ENCODE data around the gene GDPD5. TPM values are rescaled to one million over a fixed set of nuclear protein-coding genes. Genes with fewer than 3 reads are reported as not detected.

The GDPD5 gene
- total and polyA plus RNA-seq, 4 experiments from 2014 or later: 11.0 to 160 (median 85.7) TPM

GRCh38 chr11:75522286-75523044, 3.3 kb downstream of the GDPD5 start:
- H3K36me3 ChIP-seq (ENCODE audit: insufficient read depth, low read length): no peaks in the 10 kb centered on the region
- intact Hi-C loops (cut with micrococcal nuclease): no loop called here
- H3K27ac ChIP-seq (ENCODE audit: low read depth, low read length): peak overlapping the region; percentile 9
- no peaks in the 10 kb centered on the region for H3K27me3 ChIP-seq (ENCODE audit: insufficient read depth, low read length)
- CTCF ChIA-PET (ENCODE audit: partially characterized antibody): interaction anchor here (0.6 to 3.4 kb wide), 8 partner anchors 10 to 242 kb away, joined by 3 to 24 read pairs (median 4); no protein-coding TSS in a partner anchor
- H3K27me3 Mint-ChIP-seq: no peaks in the 10 kb centered on the region
- no peak for DNase-seq
- H3K4me1 Mint-ChIP-seq: peaks cover 47 to 86% (median 63%) of the 10 kb centered on the region in 4 donors
- H3K27ac Mint-ChIP-seq: peak overlapping the region in 5 of 7 donors; percentile 72 to 96 (median 89)
- H3K4me3 Mint-ChIP-seq: peak overlapping the region in 3 of 8 donors; percentile 94 to 98 (median 97)
- peaks cover 0 to 17% of the 10 kb centered on the region in 2 donors for H3K36me3 Mint-ChIP-seq
- no peaks in the 10 kb centered on the region for H3K9me3 ChIP-seq (ENCODE audit: control insufficient read depth in 1 of 2, low read length in 2 of 2)
- POLR2A ChIA-PET (ENCODE audit: partially characterized antibody): interaction anchor here (1.0 to 2.2 kb wide), 4 partner anchors 14 to 122 kb away, joined by 3 to 9 read pairs (median 6); no protein-coding TSS in a partner anchor
- peaks cover 0 to 2% (median 0%) of the 10 kb centered on the region in 8 donors for H3K9me3 Mint-ChIP-seq
- peaks cover 73% of the 10 kb centered on the region for H3K4me1 ChIP-seq (ENCODE audit: insufficient read depth, low read length)
- no peak overlapping the region for H3K4me3 ChIP-seq (ENCODE audit: low read length in 2 of 2)

GRCh38 chr11:75520688-75521087, 5.1 kb downstream of the GDPD5 start:
- CTCF ChIA-PET (ENCODE audit: partially characterized antibody): interaction anchor here (0.9 to 1.3 kb wide), 5 partner anchors 11 to 75 kb away, joined by 3 to 4 read pairs (median 3); no protein-coding TSS in a partner anchor
- peaks cover 0 to 24% of the 10 kb centered on the region in 2 donors for H3K36me3 Mint-ChIP-seq

GRCh38 chr11:75518771-75519653, 6.7 kb downstream of the GDPD5 start:
- POLR2A ChIA-PET (ENCODE audit: partially characterized antibody): interaction anchor here (0.9 to 1.6 kb wide), 4 partner anchors 9 to 43 kb away, joined by 3 to 5 read pairs (median 4); no protein-coding TSS in a partner anchor
- Mint-ChIP-seq H3K4me1 (peaks cover 56 to 96% (median 73%) of the 10 kb centered on the region in 4 donors), H3K27me3 (no peaks in the 10 kb centered on the region), H3K4me3 (peak overlapping the region in 2 of 8 donors; percentile 27 to 46), H3K9me3 (peaks cover 0 to 2% (median 0%) of the 10 kb centered on the region in 8 donors), H3K36me3 (peaks cover 0 to 22% of the 10 kb centered on the region in 2 donors), H3K27ac (peak overlapping the region; percentile 48 to 92 (median 74))
- H3K36me3 ChIP-seq (ENCODE audit: insufficient read depth, low read length): no peaks in the 10 kb centered on the region
- H3K9me3 ChIP-seq (ENCODE audit: control insufficient read depth in 1 of 2, low read length in 2 of 2): no peaks in the 10 kb centered on the region
- no peaks in the 10 kb centered on the region for H3K27me3 ChIP-seq (ENCODE audit: insufficient read depth, low read length)
- H3K4me1 ChIP-seq (ENCODE audit: insufficient read depth, low read length): peaks cover 89% of the 10 kb centered on the region
- DNase-seq: no peak
- CTCF ChIA-PET (ENCODE audit: partially characterized antibody): interaction anchor here (0.7 to 2.0 kb wide), 6 partner anchors 13 to 134 kb away, joined by 3 to 11 read pairs (median 3); no protein-coding TSS in a partner anchor
- no peak overlapping the region for H3K27ac ChIP-seq (ENCODE audit: low read depth, low read length)
- intact Hi-C loops (cut with micrococcal nuclease): no loop called here
- no peak overlapping the region for H3K4me3 ChIP-seq (ENCODE audit: low read length in 2 of 2)

More at GRCh38 chr11:75520688-75521087, 5.1 kb downstream of the GDPD5 start:
- peaks cover 83% of the 10 kb centered on the region for H3K4me1 ChIP-seq (ENCODE audit: insufficient read depth, low read length)
- Mint-ChIP-seq H3K4me1 (peaks cover 56 to 89% (median 71%) of the 10 kb centered on the region in 4 donors), H3K4me3 (no peak overlapping the region), H3K27me3 (no peaks in the 10 kb centered on the region), H3K27ac (peak overlapping the region in 2 of 7 donors; percentile 25 to 80), H3K9me3 (peaks cover 0 to 2% (median 0%) of the 10 kb centered on the region in 8 donors)
- H3K27ac ChIP-seq (ENCODE audit: low read depth, low read length): no peak overlapping the region
- no peak overlapping the region for H3K4me3 ChIP-seq (ENCODE audit: low read length in 2 of 2)
- intact Hi-C loops (cut with micrococcal nuclease): no loop called here
- DNase-seq: no peak
- no peaks in the 10 kb centered on the region for H3K9me3 ChIP-seq (ENCODE audit: control insufficient read depth in 1 of 2, low read length in 2 of 2)
- no peaks in the 10 kb centered on the region for H3K36me3 ChIP-seq (ENCODE audit: insufficient read depth, low read length)
- no peaks in the 10 kb centered on the region for H3K27me3 ChIP-seq (ENCODE audit: insufficient read depth, low read length)
- POLR2A ChIA-PET (ENCODE audit: partially characterized antibody): interaction anchor here (1.5 to 1.9 kb wide), 2 partner anchors 12 to 45 kb away, joined by 4 to 5 read pairs; no protein-coding TSS in a partner anchor

GRCh38 chr11:75518204-75518549, 7.6 kb downstream of the GDPD5 start:
- Histone ChIP-seq H3K9me3 (ENCODE audit: control insufficient read depth in 1 of 2, low read length in 2 of 2) (no peaks in the 10 kb centered on the region), H3K27me3 (ENCODE audit: insufficient read depth, low read length) (no peaks in the 10 kb centered on the region), H3K36me3 (ENCODE audit: insufficient read depth, low read length) (no peaks in the 10 kb centered on the region), H3K27ac (ENCODE audit: low read depth, low read length) (no peak overlapping the region), H3K4me1 (ENCODE audit: insufficient read depth, low read length) (peaks cover 81% of the 10 kb centered on the region), H3K4me3 (ENCODE audit: low read length in 2 of 2) (no peak overlapping the region)
- no peak overlapping the region for H3K4me3 Mint-ChIP-seq
- peaks cover 0 to 2% (median 0%) of the 10 kb centered on the region in 8 donors for H3K9me3 Mint-ChIP-seq
- peaks cover 49 to 92% (median 66%) of the 10 kb centered on the region in 4 donors for H3K4me1 Mint-ChIP-seq
- peak overlapping the region in 6 of 7 donors; percentile 58 to 88 (median 72) for H3K27ac Mint-ChIP-seq
- ChIA-PET CTCF (ENCODE audit: partially characterized antibody) (interaction anchor here (0.7 to 2.0 kb wide), 6 partner anchors 13 to 134 kb away, joined by 3 to 11 read pairs (median 3); no protein-coding TSS in a partner anchor), POLR2A (ENCODE audit: partially characterized antibody) (interaction anchor here (0.9 to 1.6 kb wide), 3 partner anchors 8 to 16 kb away, joined by 3 to 5 read pairs (median 4); no protein-coding TSS in a partner anchor)
- DNase-seq: no peak
- intact Hi-C loops (cut with micrococcal nuclease): no loop called here
- peaks cover 0 to 22% of the 10 kb centered on the region in 2 donors for H3K36me3 Mint-ChIP-seq
- no peaks in the 10 kb centered on the region for H3K27me3 Mint-ChIP-seq

GRCh38 chr11:75516886-75517285, 8.9 kb downstream of the GDPD5 start:
- H3K4me3 ChIP-seq (ENCODE audit: low read length in 2 of 2): no peak overlapping the region
- H3K27me3 ChIP-seq (ENCODE audit: insufficient read depth, low read length): no peaks in the 10 kb centered on the region
- Mint-ChIP-seq H3K4me3 (peak overlapping the region in 7 of 8 donors; percentile 26 to 86 (median 74)), H3K9me3 (peaks cover 0 to 2% (median 0%) of the 10 kb centered on the region in 8 donors), H3K27me3 (no peaks in the 10 kb centered on the region), H3K4me1 (peaks cover 51 to 92% (median 63%) of the 10 kb centered on the region in 4 donors), H3K27ac (peak overlapping the region; percentile 58 to 88 (median 81)), H3K36me3 (peaks cover 3 to 24% of the 10 kb centered on the region in 2 donors)
- ChIA-PET POLR2A (ENCODE audit: partially characterized antibody) (interaction anchor here (1.1 to 1.6 kb wide), 4 partner anchors 9 to 41 kb away, joined by 3 to 6 read pairs (median 5); partner anchors contain the start of gene GDPD5), CTCF (ENCODE audit: partially characterized antibody) (interaction anchor here (0.8 to 1.7 kb wide), 3 partner anchors 8 to 127 kb away, joined by 3 to 5 read pairs (median 4); partner anchors contain the start of gene GDPD5)
- H3K9me3 ChIP-seq (ENCODE audit: control insufficient read depth in 1 of 2, low read length in 2 of 2): no peaks in the 10 kb centered on the region
- intact Hi-C loops (cut with micrococcal nuclease): no loop called here
- H3K36me3 ChIP-seq (ENCODE audit: insufficient read depth, low read length): no peaks in the 10 kb centered on the region
- peak overlapping the region; percentile 8 for H3K27ac ChIP-seq (ENCODE audit: low read depth, low read length)
- no peak for DNase-seq
- H3K4me1 ChIP-seq (ENCODE audit: insufficient read depth, low read length): peaks cover 68% of the 10 kb centered on the region

- DNase-seq: no peak
- no peaks in the 10 kb centered on the region for H3K27me3 Mint-ChIP-seq
- Histone ChIP-seq H3K27ac (ENCODE audit: low read depth, low read length) (no peak overlapping the region), H3K4me1 (ENCODE audit: insufficient read depth, low read length) (peaks cover 67% of the 10 kb centered on the region), H3K4me3 (ENCODE audit: low read length in 2 of 2) (no peak overlapping the region), H3K27me3 (ENCODE audit: insufficient read depth, low read length) (no peaks in the 10 kb centered on the region), H3K36me3 (ENCODE audit: insufficient read depth, low read length) (no peaks in the 10 kb centered on the region), H3K9me3 (ENCODE audit: control insufficient read depth in 1 of 2, low read length in 2 of 2) (no peaks in the 10 kb centered on the region)
- peak overlapping the region in 5 of 7 donors; percentile 11 to 83 (median 46) for H3K27ac Mint-ChIP-seq
- H3K36me3 Mint-ChIP-seq: peaks cover 3 to 19% of the 10 kb centered on the region in 2 donors
- peaks cover 0 to 2% (median 0%) of the 10 kb centered on the region in 8 donors for H3K9me3 Mint-ChIP-seq
- H3K4me1 Mint-ChIP-seq: peaks cover 50 to 92% (median 62%) of the 10 kb centered on the region in 4 donors
- intact Hi-C loops (cut with micrococcal nuclease): no loop called here
- POLR2A ChIA-PET (ENCODE audit: partially characterized antibody): interaction anchor here (1.1 kb wide), 1 partner anchor 9 kb away, joined by 4 read pairs; the partner anchor contains the start of gene GDPD5
- CTCF ChIA-PET (ENCODE audit: partially characterized antibody): no interaction called here
- H3K4me3 Mint-ChIP-seq: peak overlapping the region in 2 of 8 donors; percentile 4 to 37
Observed at GRCh38 chr11:75516140-75516539, 9.6 kb downstream of the GDPD5 start.

All from CD4-positive, alpha-beta memory T cell (primary cell).